ENCODE measurements around the gene PSKH1. TPM values are rescaled to one million over a fixed set of nuclear protein-coding genes. Genes with fewer than 3 reads are reported as not detected.
A peak's percentile ranks its signal among the peaks of the same experiment; 100 is the strongest.

The PSKH1 gene
- total and polyA plus RNA-seq, 2 donors from 2014 or later, result 23.6 to 33.2 TPM

- Histone ChIP-seq H3K27ac (ENCODE audit: low read depth in 2 of 2, low read length in 2 of 2) (no peak overlapping the region), H3K27me3 (ENCODE audit: control insufficient read depth, insufficient read depth, low read length) (no peaks in the 10 kb centered on the region), H3K4me3 (ENCODE audit: low read length in 3 of 3) (no peak overlapping the region), H3K36me3 (ENCODE audit: control insufficient read depth in 2 of 3, insufficient read depth in 3 of 3, low read length in 3 of 3) (peaks cover 4 to 14% (median 6%) of the 10 kb centered on the region in 3 donors), H3K4me1 (ENCODE audit: control insufficient read depth in 2 of 3, insufficient read depth in 2 of 3, low read depth in 1 of 3, low read length in 3 of 3) (peaks cover 0 to 11% (median 4%) of the 10 kb centered on the region in 3 donors), H3K9ac (ENCODE audit: low read length in 3 of 3) (no peak overlapping the region), H3K9me3 (ENCODE audit: control insufficient read depth in 2 of 3, insufficient read depth in 1 of 3, low read length in 3 of 3) (no peaks in the 10 kb centered on the region)
- DNase-seq (no peak), FAIRE-seq (no peak)
- TF ChIP-seq, protein P1, sequence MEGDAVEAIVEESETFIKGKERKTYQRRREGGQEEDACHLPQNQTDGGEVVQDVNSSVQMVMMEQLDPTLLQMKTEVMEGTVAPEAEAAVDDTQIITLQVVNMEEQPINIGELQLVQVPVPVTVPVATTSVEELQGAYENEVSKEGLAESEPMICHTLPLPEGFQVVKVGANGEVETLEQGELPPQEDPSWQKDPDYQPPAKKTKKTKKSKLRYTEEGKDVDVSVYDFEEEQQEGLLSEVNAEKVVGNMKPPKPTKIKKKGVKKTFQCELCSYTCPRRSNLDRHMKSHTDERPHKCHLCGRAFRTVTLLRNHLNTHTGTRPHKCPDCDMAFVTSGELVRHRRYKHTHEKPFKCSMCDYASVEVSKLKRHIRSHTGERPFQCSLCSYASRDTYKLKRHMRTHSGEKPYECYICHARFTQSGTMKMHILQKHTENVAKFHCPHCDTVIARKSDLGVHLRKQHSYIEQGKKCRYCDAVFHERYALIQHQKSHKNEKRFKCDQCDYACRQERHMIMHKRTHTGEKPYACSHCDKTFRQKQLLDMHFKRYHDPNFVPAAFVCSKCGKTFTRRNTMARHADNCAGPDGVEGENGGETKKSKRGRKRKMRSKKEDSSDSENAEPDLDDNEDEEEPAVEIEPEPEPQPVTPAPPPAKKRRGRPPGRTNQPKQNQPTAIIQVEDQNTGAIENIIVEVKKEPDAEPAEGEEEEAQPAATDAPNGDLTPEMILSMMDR (IDR thresholded peaks at IDR 0.05; ENCODE audit: borderline replicate concordance, extremely low read depth, insufficient read depth), result no peak
- intact Hi-C loops (cut with DNase I), result no loop called here
These were observed 24.8 kb upstream of the PSKH1 start for GRCh38 chr16:67868290-67868689.

DNA sequence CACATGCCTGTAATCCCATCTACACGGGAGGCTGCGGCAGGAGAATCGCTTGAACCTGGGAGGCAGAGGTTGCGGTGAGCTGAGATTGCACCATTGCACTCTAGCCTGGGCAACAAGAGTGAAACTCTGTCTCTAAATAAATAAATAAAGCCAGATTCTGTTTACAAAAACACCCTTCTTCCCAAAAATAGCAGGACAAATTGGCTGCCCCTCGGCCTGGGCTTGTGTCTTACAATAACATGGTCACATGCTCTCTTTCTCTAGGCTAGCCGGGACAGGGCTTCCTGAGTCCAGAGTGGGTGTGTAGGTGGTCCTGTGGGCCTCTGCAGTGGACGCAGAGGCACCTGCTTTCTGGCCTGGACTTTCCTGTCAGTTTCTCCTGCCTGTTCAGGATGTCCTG is 23.4 kb upstream of the PSKH1 start:
- no peaks in the 10 kb centered on the region for H3K9me3 ChIP-seq (ENCODE audit: control insufficient read depth in 2 of 3, insufficient read depth in 1 of 3, low read length in 3 of 3)
- no peak overlapping the region for H3K27ac ChIP-seq (ENCODE audit: low read depth in 2 of 2, low read length in 2 of 2)
- no peak overlapping the region for H3K4me3 ChIP-seq (ENCODE audit: low read length in 3 of 3)
- intact Hi-C loops (cut with DNase I), result no loop called here
- H3K27me3 ChIP-seq (ENCODE audit: control insufficient read depth, insufficient read depth, low read length), result no peaks in the 10 kb centered on the region
- TF ChIP-seq, protein P1 (IDR thresholded peaks at IDR 0.05; ENCODE audit: borderline replicate concordance, extremely low read depth, insufficient read depth), result no peak
- no peak for FAIRE-seq
- DNase-seq, result no peak
- H3K4me1 ChIP-seq (ENCODE audit: control insufficient read depth in 2 of 3, insufficient read depth in 2 of 3, low read depth in 1 of 3, low read length in 3 of 3), result peaks cover 0 to 18% (median 11%) of the 10 kb centered on the region in 3 donors
- H3K36me3 ChIP-seq (ENCODE audit: control insufficient read depth in 2 of 3, insufficient read depth in 3 of 3, low read length in 3 of 3), result peaks cover 4 to 14% (median 6%) of the 10 kb centered on the region in 3 donors
- H3K9ac ChIP-seq (ENCODE audit: low read length in 3 of 3), result no peak overlapping the region

GRCh38 chr16:67871256-67871655 is 21.8 kb upstream of the PSKH1 start:
- H3K9me3 ChIP-seq (ENCODE audit: control insufficient read depth in 2 of 3, insufficient read depth in 1 of 3, low read length in 3 of 3), result no peaks in the 10 kb centered on the region
- FAIRE-seq, result no peak
- no peak for DNase-seq
- TF ChIP-seq, protein P1 (IDR thresholded peaks at IDR 0.05; ENCODE audit: borderline replicate concordance, extremely low read depth, insufficient read depth), result no peak
- no peaks in the 10 kb centered on the region for H3K27me3 ChIP-seq (ENCODE audit: control insufficient read depth, insufficient read depth, low read length)
- intact Hi-C loops (cut with DNase I), result no loop called here
- H3K36me3 ChIP-seq (ENCODE audit: control insufficient read depth in 2 of 3, insufficient read depth in 3 of 3, low read length in 3 of 3), result peaks cover 4 to 11% (median 9%) of the 10 kb centered on the region in 3 donors
- H3K9ac ChIP-seq (ENCODE audit: low read length in 3 of 3), result no peak overlapping the region
- no peak overlapping the region for H3K4me3 ChIP-seq (ENCODE audit: low read length in 3 of 3)
- peaks cover 0 to 27% (median 11%) of the 10 kb centered on the region in 3 donors for H3K4me1 ChIP-seq (ENCODE audit: control insufficient read depth in 2 of 3, insufficient read depth in 2 of 3, low read depth in 1 of 3, low read length in 3 of 3)
- no peak overlapping the region for H3K27ac ChIP-seq (ENCODE audit: low read depth in 2 of 2, low read length in 2 of 2)

DNA sequence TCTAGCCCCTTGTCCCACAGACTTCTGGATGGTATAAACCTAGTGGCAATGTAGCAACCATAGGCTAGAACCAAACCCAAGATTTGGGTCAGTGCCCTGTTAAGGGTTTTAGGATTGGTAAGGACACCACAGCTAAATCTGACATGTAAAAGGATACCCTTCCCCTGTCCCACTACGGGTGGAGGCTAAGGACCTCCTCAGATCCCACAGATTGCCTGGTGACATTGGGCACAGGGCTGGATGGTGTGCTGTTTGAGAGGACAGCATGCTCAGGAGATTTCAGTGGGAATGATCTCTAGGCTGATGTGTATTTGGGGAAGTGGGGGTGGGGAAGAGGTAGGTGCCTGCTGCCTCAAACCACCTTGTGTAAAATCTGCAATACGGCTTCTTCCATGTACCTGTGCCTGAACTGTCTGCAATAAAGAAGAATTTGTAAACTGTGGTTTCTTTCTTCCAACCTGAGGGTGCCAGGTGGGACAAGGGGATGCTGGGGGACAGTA is 20.9 kb upstream of the PSKH1 start:
- peak overlapping the region in 2 of 3 donors; percentile 88 to 91 for H3K4me3 ChIP-seq (ENCODE audit: low read length in 3 of 3)
- peak overlapping the region in 2 of 3 donors; percentile 67 to 94 for H3K9ac ChIP-seq (ENCODE audit: low read length in 3 of 3)
- H3K4me1 ChIP-seq (ENCODE audit: control insufficient read depth in 2 of 3, insufficient read depth in 2 of 3, low read depth in 1 of 3, low read length in 3 of 3), result peaks cover 0 to 30% (median 11%) of the 10 kb centered on the region in 3 donors
- DNase-seq (no peak), FAIRE-seq (no peak)
- H3K27me3 ChIP-seq (ENCODE audit: control insufficient read depth, insufficient read depth, low read length), result no peaks in the 10 kb centered on the region
- TF ChIP-seq, protein P1 (IDR thresholded peaks at IDR 0.05; ENCODE audit: borderline replicate concordance, extremely low read depth, insufficient read depth), result no peak
- peak overlapping the region; percentile 38 to 70 for H3K27ac ChIP-seq (ENCODE audit: low read depth in 2 of 2, low read length in 2 of 2)
- H3K9me3 ChIP-seq (ENCODE audit: control insufficient read depth in 2 of 3, insufficient read depth in 1 of 3, low read length in 3 of 3), result no peaks in the 10 kb centered on the region
- intact Hi-C loops (cut with DNase I), result no loop called here
- H3K36me3 ChIP-seq (ENCODE audit: control insufficient read depth in 2 of 3, insufficient read depth in 3 of 3, low read length in 3 of 3), result peaks cover 8 to 15% (median 12%) of the 10 kb centered on the region in 3 donors
